Activated B cell treated with CpG ODN at 0.5 μM for 24 hours (primary cell): ENCODE measurements around the gene SLC30A2. TPM values are rescaled to one million over a fixed set of nuclear protein-coding genes. Genes with fewer than 3 reads are reported as not detected.

Experiments
- ATAC-seq: fragments of 200-7000 bp; cut with Tn5 transposase; one replicate; pipeline ENCODE4 v1.10.0; 2021; ENCODE audit warnings: low read depth, mild to moderate bottlenecking, moderate library complexity
- CTCF ChIA-PET: fragments of 350-600 bp; sonication (Branson Sonifier 250); formaldehyde crosslinking; loops from one replicate; lab custom pipeline; 2021; ENCODE audit warnings: antibody characterized with exemption; lab: Charles Lee
- POLR2A ChIA-PET: fragments of 350-600 bp; sonication (Branson Sonifier 250); formaldehyde crosslinking; loops from one replicate; lab custom pipeline; 2021; ENCODE audit warnings: antibody characterized with exemption; lab: Charles Lee
- DNase-seq: peaks from one replicate; pipeline ENCODE4 v3.0.0; 2022
- H3K27ac Mint-ChIP-seq: one replicate; pipeline ENCODE4 v1.8.0; 2020; ENCODE audit warnings: mixed read lengths
- H3K27me3 Mint-ChIP-seq: one replicate; pipeline ENCODE4 v1.8.0; 2021; ENCODE audit warnings: mixed read lengths
- H3K36me3 Mint-ChIP-seq: one replicate; pipeline ENCODE4 v1.8.0; 2021; ENCODE audit warnings: low read depth, mixed read lengths
- H3K4me1 Mint-ChIP-seq: one replicate; pipeline ENCODE4 v1.8.0; 2021; ENCODE audit warnings: mixed read lengths
- H3K4me3 Mint-ChIP-seq: one replicate; pipeline ENCODE4 v1.8.0; 2020; ENCODE audit warnings: mild to moderate bottlenecking, mixed read lengths
- H3K9me3 Mint-ChIP-seq: one replicate; pipeline ENCODE4 v1.8.0; 2020; ENCODE audit warnings: mixed read lengths
- CTCF ChIP-seq: fragments of 200-600 bp; IDR thresholded peaks from one replicate; pipeline ENCODE4 v1.8.0; 2022; ENCODE audit warnings: antibody characterized with exemption, mild to moderate bottlenecking
- intact Hi-C: fragments of 100-400 bp; cut with micrococcal nuclease; formaldehyde crosslinking; loops from one replicate; pipeline ENCODE4 v1.15.1; 2024
- total RNA-seq: library from RNA; stranded (reverse); gene quantifications from 2 replicates; pipeline ENCODE4 v1.2.3, GENCODE V29; 2022

SLC30A2 gene
- total RNA-seq, 1 donor from 2014 or later, result not detected

GRCh38 chr1:26015358-26015757 is 30.6 kb downstream of the SLC30A2 start:
- DNase-seq, result no peak
- no peak for ATAC-seq
- no peak overlapping the region for H3K27ac Mint-ChIP-seq
- H3K9me3 Mint-ChIP-seq, result no peaks in the 10 kb centered on the region
- ChIA-PET CTCF (no interaction called here), POLR2A (interaction anchor here (0.7 kb wide), 1 partner anchor 914 kb away, joined by 4 read pairs; no protein-coding TSS in a partner anchor)
- no peaks in the 10 kb centered on the region for H3K27me3 Mint-ChIP-seq
- intact Hi-C loops, result no loop called here
- H3K4me3 Mint-ChIP-seq, result no peak overlapping the region
- no peaks in the 10 kb centered on the region for H3K36me3 Mint-ChIP-seq
- no peaks in the 10 kb centered on the region for H3K4me1 Mint-ChIP-seq
- no peak for TF ChIP-seq CTCF

GRCh38 chr1:26014179-26014578 is 31.7 kb downstream of the SLC30A2 start:
- intact Hi-C loops, result no loop called here
- CTCF ChIA-PET, result no interaction called here
- ATAC-seq, result no peak

GRCh38 chr1:26012864-26013263 is 33.1 kb downstream of the SLC30A2 start:
- ATAC-seq (no peak), DNase-seq (no peak)
- Mint-ChIP-seq H3K4me3 (no peak overlapping the region), H3K4me1 (no peaks in the 10 kb centered on the region), H3K9me3 (no peaks in the 10 kb centered on the region), H3K27me3 (peaks cover 4% of the 10 kb centered on the region), H3K27ac (no peak overlapping the region), H3K36me3 (no peaks in the 10 kb centered on the region)
- intact Hi-C loops, result no loop called here
- CTCF ChIA-PET, result no interaction called here
- no peak for TF ChIP-seq CTCF
- POLR2A ChIA-PET, result no interaction called here

More at GRCh38 chr1:26014179-26014578, 31.7 kb downstream of the SLC30A2 start:
- Mint-ChIP-seq H3K4me1 (no peaks in the 10 kb centered on the region), H3K27me3 (peaks cover 4% of the 10 kb centered on the region), H3K36me3 (no peaks in the 10 kb centered on the region), H3K9me3 (no peaks in the 10 kb centered on the region), H3K4me3 (no peak overlapping the region), H3K27ac (no peak overlapping the region)
- TF ChIP-seq CTCF, result no peak
- DNase-seq, result no peak
- POLR2A ChIA-PET, result no interaction called here

- CTCF ChIA-PET, result interaction anchor here (1.0 to 2.2 kb wide), 2 partner anchors 24 to 115 kb away, joined by 3 to 11 read pairs; no protein-coding TSS in a partner anchor
- Mint-ChIP-seq H3K36me3 (no peaks in the 10 kb centered on the region), H3K27me3 (peaks cover 8% of the 10 kb centered on the region), H3K27ac (no peak overlapping the region), H3K9me3 (no peaks in the 10 kb centered on the region), H3K4me1 (no peaks in the 10 kb centered on the region), H3K4me3 (no peak overlapping the region)
- no peak for DNase-seq
- ATAC-seq, result no peak
- no peak for TF ChIP-seq CTCF
- intact Hi-C loops, result no loop called here
- POLR2A ChIA-PET, result no interaction called here
These were observed 35.1 kb downstream of the SLC30A2 start for GRCh38 chr1:26010825-26011224.

GRCh38 chr1:26009796-26010447 is 36.0 kb downstream of the SLC30A2 start:
- Mint-ChIP-seq H3K4me3 (no peak overlapping the region), H3K9me3 (no peaks in the 10 kb centered on the region)
- no peak for ATAC-seq

More at GRCh38 chr1:26009796-26010447, 36.0 kb downstream of the SLC30A2 start:
- DNase-seq, result no peak
- no peak for TF ChIP-seq CTCF
- Mint-ChIP-seq H3K4me1 (no peaks in the 10 kb centered on the region), H3K27ac (no peak overlapping the region), H3K27me3 (peaks cover 9% of the 10 kb centered on the region), H3K36me3 (no peaks in the 10 kb centered on the region)
- ChIA-PET POLR2A (interaction anchor here (0.7 kb wide), 2 partner anchors 38 to 180 kb away, joined by 4 to 5 read pairs; no protein-coding TSS in a partner anchor), CTCF (interaction anchor here (1.0 to 2.2 kb wide), 2 partner anchors 25 to 114 kb away, joined by 3 to 11 read pairs; no protein-coding TSS in a partner anchor)
- intact Hi-C loops, result no loop called here
